GM18526 (cell line): ENCODE data around the gene AIRE.

Source experiments
- POLR2A ChIP-seq: IDR thresholded peaks from 3 replicates; pipeline ENCODE4 v1.6.1; 2011; ENCODE audit not compliant: insufficient read length; ENCODE audit errors: extremely low read depth

AIRE gene

GRCh38 chr21:44312089-44312488, 26.4 kb downstream of the AIRE start:
- TF ChIP-seq POLR2A: no peak

GRCh38 chr21:44312716-44313115, 27.0 kb downstream of the AIRE start:
- no peak for TF ChIP-seq POLR2A

DNA sequence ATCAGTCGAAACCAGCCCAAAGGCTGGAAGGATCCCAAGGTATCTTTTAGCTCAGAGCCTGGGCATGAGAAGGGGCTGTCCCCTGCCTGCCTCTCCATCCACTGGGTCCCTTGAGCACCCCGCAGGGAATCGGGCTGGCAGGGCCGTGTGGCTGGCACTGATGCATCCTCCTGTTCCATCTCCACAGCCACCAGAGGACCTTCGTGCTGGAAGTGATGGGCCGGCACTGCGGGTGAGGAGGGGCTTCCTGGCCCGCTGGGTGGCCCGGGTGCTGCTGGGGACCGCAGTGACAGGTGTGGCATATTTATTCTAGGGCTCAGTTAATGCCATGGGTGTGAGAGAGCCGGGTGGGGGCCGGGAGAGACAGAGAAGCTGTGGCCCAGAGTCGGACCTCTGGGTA, 27.8 kb downstream of the AIRE start:
- no peak for TF ChIP-seq POLR2A

GRCh38 chr21:44314128-44314527, 28.5 kb downstream of the AIRE start:
- TF ChIP-seq POLR2A: no peak

- TF ChIP-seq POLR2A: no peak
Observed at GRCh38 chr21:44314561-44314960, 28.9 kb downstream of the AIRE start.

DNA sequence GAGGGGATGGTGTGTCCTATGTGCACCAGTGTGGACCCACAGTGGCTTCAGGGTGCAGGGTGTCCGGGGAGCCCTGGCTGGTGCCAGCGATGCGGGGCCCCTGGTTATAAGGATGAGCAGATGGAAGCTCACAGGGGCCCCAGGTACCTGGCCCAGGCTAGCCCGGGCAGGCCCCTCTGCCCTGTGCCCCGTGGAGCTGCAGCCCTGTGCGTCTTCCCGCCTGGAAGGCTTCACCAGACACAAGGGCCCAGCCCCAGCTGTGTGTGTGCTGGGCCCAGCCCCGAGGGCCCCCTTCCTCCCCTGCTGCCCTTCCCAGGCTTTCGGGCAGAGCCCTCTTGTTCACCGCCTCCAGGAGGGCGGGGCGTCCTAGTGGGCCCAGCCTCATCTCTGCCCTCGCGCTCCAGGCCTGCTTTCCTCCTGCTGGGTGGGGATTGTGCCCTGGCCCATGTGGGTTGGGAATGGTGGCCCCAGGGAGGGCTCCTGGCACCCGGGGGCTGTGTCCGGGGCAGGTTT, 30.1 kb downstream of the AIRE start:
- TF ChIP-seq POLR2A: no peak

GRCh38 chr21:44316277-44316900, 30.7 kb downstream of the AIRE start:
- no peak for TF ChIP-seq POLR2A

- TF ChIP-seq POLR2A: no peak
Observed at GRCh38 chr21:44317241-44317782, 31.6 kb downstream of the AIRE start.

DNA sequence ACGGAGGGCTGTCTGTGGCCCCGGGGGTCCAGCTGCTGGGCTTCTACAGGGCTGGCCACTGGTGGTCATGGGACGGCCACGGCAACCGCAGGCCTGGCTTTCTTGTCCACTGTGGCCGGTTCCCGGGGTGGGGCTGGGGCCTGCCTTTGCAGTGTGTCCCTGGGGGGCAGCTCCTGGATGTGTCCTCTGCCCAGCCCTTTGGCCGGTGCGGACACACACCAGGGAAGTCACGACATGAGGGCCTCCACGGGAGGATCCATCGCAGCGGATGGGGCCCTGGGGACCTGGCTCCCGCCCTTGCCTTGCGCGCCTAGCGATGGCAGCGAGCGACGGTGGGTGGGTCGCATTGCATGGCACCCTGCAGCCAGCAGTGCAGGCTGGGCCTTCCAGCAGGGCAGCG, 32.2 kb downstream of the AIRE start:
- TF ChIP-seq POLR2A: no peak

DNA sequence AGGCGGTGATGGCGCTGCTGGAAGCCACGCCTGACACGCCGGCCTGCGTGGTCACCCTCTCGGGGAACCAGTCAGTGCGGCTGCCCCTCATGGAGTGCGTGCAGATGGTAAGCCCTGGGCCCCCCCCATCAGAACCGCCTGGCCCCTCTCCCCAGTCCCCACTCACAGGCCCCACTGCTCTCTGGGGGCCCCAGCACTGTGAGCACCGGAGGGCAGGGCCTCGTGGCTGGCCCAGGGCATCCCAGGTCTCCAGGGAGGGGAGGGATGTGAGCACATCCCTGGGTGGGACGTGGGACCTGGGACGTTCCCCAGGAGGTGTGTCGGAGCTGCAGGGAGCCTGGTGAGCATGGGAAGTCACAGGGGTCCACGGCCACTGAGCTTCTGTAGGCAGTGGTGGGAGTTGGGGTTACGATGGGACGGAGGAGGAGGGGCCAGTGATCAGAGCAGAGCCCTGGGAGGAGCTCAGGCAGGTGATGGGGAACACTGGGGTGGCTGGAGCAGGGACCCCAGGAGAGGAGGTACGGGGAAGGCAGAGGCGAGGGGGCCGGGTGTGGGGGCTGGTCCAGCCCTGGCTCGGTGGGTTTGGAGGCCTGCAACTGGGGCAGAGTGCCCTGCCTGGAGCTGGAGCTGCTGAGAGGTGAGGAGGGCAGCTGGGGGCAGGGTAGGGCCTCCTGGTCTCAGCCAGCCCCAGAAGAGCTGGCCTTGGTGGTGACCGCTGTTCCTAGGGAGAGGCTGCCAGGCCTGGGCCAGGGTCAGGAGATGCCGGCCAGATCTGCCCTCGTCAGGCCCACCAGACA, 33.0 kb downstream of the AIRE start:
- TF ChIP-seq POLR2A: no peak

DNA sequence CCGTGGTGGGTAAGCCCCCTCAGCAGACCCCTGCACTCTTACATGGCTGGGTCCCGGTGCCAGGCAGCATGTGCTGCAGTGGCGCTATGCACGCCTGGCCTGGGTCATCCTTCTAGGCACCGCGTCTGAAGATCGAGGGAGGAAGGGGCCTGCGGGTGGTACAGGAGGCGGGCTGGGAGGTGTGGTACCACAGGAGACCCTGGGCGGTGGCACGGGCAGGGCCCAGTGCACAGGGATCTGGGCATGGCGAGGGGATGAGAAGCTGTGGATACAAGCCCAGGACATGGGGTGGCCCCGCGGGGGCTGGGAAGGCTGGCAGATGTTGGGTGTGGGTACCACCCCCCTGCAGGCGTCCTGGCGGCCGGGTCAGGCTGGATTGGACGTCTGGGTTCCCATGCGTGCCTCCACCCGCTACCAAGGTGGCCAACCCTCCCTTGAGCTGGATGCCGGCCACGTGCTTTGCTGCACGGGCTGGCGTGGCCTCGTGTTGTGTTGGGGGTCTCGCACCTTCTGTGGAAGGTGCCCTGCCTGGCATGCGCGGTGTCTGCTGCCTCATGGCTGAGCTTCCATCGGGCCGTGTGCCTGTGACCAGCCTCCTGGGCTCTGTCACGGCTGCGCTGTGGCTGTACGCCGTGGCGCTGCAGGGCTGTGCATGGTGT, 33.9 kb downstream of the AIRE start:
- TF ChIP-seq POLR2A: no peak

DNA sequence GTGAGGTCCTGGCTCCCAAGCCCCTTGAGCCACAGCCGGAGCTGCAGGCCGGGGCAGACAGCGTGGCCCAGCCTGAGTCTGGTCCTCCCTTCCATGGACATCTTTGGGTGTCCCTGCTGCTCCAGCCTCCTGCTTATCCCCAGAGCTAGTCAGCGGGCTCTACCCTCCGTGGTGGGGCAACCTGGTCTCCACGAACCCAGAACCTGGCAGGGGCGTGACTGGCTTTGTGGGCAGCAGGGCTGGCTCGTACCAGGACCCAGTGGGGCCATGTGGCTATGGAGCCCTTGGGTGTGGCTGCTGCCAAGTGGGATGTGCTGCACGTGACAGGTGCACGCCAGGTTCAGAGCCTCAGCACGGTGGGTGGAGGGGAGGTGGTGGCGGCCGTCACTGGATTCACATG, 35.2 kb downstream of the AIRE start:
- no peak for TF ChIP-seq POLR2A

DNA sequence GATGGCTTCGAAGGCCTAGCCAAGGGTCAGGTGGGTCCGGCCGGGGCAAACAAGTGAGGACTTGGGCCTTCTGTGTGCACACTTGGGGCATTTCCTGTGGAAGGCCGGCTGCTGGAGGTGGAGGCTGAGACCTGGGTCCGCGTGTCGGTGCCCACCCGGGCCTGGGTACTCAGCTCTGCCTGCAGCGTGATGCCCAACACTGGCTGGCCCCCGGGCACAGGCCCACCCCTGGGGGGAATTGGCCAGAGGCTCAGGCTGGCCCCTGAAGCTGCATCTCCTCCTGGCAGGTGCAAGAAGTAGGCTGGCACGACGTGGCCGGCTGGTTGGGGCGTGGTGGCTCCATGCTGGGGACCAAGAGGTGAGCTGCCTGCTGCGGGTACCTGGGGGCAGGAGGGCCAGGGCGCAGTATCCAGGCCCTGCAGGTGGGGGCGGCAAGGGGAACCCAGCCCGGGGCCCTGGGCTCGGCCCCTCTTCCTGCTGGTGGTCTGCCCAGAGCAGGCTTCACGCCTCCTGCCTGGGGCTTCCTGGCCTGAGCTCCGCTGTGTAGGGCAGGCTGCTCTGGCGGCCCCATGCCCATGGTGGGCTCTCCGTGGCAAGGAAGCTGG, 36.3 kb downstream of the AIRE start:
- no peak for TF ChIP-seq POLR2A

DNA sequence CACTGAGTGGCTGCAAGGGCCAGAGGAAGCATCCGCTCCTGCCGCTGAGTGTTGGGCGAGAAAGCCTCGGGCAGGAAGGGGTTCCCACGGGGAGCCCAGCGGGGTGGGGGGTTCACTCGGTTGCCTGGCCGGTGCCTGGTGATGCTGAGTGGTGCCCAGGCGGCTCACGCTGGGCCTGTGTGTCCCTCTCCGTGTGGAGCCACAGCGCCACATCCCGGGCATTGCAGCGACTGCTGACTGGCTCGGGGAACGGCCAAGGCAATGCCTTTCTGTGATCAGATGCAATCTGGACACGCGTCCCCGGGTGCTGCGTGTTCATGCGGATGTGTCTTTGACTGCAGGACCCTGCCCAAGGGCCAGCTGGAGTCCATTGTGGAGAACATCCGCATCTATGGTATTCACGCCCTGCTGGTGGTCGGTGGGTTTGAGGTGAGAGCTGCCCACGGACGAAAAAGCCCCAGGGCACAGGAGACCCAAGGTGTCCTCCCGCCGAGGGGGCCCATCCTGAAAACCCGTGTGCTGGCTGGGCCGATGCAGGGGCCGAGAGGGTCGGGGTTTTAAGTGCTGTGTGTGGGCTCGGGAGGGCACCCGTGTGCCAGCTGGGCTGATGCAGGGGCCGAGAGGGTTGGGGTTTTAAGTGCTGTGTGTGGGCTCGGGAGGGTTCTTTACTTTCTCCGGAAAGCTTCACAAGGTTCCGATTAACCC, 37.1 kb downstream of the AIRE start:
- no peak for TF ChIP-seq POLR2A

GRCh38 chr21:44323591-44323990, 37.9 kb downstream of the AIRE start:
- no peak for TF ChIP-seq POLR2A

GRCh38 chr21:44324106-44324853, 38.6 kb downstream of the AIRE start:
- TF ChIP-seq POLR2A: no peak
